GM19351 (cell line): ENCODE measurements around the gene ATG2B.

ENCODE experiments used
- ATAC-seq: cut with Tn5 transposase; IDR thresholded peaks from one replicate; pipeline ENCODE4 v1.9.1; 2021; ENCODE audit warnings: mild to moderate bottlenecking, moderate library complexity; ENCODE audit not compliant: unreplicated experiment

The ATG2B gene

GRCh38 chr14:96272777-96273473 is 90.2 kb downstream of the ATG2B start:
- ATAC-seq, result no peak

DNA sequence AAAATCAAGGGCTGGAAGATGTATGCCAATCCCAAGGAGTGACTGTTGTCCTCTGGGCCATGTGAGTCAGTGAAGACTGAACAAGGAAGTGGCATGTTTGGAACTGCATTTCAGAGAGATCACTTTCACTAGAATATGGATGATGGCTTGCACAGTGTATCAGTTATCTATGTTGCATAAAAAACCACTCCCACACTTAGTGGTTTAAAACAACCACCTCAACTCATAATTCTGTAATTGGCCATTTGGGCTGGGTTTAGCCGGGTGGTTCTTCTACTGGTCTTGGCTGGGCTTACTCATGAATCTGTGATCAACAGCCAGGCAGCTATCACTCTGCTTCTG is 91.7 kb downstream of the ATG2B start:
- no peak for ATAC-seq

DNA sequence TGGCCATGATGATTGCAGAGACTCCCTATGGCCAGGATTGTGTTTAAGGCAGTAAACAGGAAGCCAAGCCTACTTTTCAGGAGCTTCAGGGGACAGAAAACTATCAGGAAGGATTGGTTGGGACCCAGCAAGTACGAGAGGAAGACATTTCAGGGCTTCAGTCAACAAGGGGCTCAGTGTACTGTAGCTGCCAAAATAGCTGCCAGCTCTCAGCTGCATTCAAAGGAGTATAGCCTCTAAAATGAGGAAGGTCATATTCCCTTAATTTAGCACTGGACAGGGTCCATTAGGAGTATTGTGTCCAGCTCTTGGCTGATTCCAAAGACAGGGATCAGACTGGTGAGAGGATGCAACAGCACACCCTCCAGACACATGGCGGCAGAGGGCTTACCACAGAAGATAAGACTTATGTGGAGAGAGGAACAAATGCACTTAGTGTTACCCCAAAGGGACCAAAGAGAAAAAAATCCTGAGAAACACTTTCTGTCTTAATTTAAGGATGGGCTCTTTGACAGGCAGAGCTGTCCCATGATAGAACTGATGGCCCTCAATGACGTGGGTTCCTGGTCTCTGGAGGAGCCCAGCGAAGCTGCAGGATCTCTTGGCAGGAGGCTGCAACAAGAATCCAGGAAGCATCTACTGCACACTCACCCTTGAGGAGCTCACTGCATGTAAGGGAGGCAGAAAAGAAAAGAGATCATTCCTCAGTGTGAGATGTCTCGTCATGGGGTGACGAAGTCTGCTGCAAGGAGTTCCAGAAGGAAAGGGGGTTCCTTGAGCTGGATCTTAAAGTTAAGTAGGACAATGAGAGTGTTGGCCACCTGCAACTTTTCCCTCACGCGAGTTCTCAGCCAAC is 92.3 kb downstream of the ATG2B start:
- ATAC-seq, result no peak

GRCh38 chr14:96269359-96269710 is 93.8 kb downstream of the ATG2B start:
- no peak for ATAC-seq

GRCh38 chr14:96268431-96269358 is 94.4 kb downstream of the ATG2B start:
- ATAC-seq, result no peak

GRCh38 chr14:96267916-96268315 is 95.2 kb downstream of the ATG2B start:
- ATAC-seq, result no peak

DNA sequence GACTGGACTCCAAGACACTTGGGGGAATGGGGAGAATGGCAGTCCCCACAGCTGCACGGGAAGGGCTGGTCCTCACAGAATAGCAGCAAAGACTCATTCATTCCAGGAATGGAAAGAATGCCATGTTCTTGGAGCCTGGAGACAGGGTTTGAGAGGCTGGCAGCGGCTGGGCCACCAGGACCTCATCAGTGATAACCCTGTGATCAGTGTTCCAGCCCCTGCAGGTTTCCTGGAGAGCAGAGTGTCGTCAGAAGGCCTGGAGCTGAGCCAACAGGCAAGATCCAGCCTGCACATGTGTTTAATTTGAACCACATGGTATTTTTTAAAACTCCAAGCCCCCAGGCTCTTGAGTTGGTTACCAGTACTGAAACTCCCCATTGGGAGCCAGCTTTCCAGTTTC is 95.8 kb downstream of the ATG2B start:
- no peak for ATAC-seq

DNA sequence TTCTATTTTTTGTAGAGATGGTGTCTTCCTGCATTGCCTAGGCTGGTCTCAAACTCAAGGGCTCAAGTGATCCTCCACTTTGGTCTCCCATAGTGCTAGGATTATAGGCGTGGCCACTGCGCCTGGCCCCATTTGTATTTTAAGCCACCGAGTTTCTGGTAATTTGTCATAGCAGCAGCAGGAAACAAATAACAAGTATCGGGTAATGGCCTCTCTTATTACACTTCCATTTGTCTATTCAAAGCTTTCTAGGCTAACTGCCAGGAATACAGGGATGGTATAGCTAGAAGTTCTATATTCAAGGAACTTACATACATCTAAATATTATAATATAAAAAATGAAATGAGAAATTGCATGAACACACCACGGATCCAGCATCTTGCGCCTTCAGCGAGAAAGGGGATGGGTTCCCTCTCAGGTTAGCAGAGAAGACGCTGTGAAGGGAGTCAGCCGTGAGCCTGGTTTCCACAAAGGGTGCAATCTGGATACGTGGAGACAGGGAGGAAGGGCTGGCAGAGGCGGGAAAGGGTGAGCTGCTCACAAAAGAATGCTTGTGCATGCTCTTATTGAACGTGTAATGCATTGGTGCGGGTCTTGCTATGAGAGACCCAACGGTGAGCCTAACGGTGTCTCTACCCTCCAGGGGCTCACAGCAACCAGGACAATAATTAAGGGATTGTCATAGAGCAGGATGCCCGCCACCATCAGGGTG is 97.6 kb downstream of the ATG2B start:
- ATAC-seq, result no peak

DNA sequence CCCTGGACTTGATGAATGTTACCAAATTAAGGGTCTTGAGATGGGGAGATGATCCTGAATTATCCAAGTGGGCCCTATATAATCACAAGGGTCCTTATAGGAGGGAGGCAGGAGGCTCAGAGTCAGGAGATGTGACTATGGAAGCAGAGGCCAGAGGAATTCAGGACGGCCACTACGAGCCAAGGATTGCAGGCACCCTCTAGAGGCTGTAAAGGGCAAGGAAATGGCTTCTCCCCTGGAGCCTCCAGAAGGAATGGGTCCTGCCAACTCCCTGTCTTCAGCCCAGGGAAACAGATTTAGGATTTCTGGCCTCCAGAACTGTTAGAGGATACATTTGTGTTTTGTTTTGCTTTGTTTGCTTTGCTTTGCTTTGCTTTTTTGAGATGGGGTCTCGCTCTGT is 98.3 kb downstream of the ATG2B start:
- no peak for ATAC-seq

GRCh38 chr14:96264200-96264553 is 99.0 kb downstream of the ATG2B start:
- no peak for ATAC-seq

DNA sequence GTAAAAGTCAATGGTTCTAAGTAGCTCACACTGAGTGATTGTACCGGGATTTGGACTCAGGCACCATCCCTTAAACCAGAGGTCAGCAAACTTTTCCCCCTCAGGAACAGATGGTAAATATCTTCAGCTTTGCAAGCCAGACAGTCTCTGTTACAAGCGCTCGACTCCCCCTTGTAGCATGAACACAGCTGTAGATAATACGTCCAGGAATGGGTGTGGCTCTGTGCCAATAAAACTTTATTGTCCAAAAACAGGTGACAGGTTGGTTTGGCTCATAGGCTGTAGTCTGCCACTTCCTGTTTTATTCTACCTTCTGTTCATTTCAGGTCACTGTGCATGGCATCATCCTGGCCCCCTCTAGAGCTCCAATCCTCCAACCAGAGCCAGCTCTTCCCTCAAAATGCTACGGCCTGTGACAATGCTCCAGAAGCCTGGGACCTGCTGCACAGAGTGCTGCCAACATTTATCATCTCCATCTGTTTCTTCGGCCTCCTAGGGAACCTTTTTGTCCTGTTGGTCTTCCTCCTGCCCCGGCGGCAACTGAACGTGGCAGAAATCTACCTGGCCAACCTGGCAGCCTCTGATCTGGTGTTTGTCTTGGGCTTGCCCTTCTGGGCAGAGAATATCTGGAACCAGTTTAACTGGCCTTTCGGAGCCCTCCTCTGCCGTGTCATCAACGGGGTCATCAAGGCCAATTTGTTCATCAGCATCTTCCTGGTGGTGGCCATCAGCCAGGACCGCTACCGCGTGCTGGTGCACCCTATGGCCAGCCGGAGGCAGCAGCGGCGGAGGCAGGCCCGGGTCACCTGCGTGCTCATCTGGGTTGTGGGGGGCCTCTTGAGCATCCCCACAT is 99.6 kb downstream of the ATG2B start:
- no peak for ATAC-seq

GRCh38 chr14:96261772-96262655 is 101.1 kb downstream of the ATG2B start:
- no peak for ATAC-seq

DNA sequence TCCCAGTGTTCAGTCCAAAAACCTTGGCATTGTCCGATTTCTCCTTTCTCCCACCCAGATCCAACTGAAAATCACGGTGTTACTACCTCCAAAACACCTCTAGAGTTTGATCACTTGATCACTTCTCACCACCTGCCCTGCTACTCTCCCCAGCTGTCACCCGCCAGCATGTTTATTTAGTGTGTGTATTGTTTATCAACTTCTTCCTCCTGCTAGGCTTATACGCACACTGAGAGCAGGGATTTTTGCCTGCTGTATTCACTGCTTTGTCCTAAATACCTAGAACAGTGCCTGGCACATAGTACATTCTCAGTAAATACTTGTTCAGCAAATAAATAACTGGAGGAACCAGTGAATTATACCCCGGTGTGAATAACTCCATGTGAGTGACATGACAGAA is 102.1 kb downstream of the ATG2B start:
- no peak for ATAC-seq

DNA sequence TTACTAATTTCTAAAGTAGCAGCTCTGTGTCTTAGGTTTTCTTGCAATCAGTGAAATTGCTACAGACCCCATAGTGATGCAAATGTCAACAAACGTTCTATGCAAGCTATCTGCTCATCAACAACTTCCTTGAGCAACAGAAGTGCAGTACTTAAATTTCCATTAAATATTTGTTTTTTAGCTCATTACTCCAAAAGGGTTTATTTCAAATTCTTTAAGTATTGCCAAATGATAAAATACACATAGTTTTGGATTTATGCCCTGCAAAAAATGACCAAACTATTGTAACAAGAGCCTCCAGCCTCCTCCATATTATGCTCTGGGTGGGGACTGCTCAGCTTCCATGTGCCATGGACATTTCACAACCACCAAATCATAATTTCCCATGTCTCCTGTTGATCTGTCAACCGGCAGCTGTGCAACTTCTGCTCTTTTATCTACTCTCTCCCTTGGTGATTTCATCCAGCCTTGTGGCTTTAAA is 102.8 kb downstream of the ATG2B start:
- ATAC-seq, result no peak

DNA sequence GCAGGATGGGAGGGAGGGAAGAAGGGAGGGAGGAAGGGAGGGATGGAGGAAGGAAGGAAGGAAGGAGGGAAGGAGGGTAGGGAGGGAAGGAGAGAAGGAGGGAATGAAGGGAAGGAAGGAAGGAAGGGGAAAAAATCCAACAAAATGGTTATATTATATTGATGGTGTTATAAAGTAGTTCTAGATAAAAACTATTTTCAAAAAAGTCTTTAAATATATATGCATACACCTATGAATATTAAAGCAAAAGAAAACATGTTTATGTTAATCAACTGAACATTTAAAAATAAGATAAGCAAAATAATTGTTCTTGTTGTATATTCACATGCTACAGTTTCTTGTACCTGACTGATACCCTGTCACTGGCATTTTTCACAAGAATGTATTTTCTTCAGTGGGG is 105.2 kb downstream of the ATG2B start:
- ATAC-seq, result no peak

- no peak for ATAC-seq
Measured at GRCh38 chr14:96257056-96257455, 106.1 kb downstream of the ATG2B start.

- ATAC-seq, result no peak
Measured at GRCh38 chr14:96256407-96256806, 106.7 kb downstream of the ATG2B start.

DNA sequence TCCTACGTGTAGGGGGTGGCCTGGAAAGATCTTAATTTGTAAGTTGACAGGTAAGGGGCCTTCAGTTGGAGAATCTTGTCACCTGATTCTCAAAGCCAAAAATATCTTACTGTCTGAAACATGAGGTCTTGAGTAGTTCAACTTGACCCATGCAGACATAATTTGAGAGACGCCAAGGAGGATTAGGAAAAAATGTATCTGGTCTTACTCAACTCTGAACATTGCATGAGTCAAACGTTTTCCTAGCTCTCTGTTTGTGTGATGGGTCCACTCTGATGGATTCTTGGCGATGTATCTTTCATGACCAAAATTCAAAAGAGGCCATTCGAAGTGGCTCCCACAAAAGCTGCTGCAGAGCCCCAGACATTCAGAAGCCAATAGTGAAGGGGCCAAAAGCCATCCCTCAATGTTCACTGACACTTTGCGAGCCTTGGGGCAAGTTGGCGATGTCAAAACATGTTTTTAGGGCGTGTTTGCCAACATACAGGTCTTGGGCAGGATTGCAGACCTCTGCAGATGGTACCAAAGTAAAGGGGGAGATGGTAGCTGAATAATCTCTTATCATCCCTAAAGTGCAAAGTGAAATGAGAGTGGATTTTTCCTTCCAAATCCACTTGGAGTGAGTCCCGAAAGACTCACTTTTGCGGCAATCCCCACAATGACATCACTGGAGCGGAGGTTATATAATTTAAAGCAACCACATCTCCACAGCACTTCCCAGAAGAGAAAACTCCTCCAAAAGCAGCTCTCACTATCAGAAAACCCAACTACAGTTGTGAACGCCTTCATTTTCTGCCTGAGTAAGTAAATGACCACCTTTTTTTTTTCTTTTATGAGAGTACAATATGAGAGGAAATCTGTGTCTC is 107.4 kb downstream of the ATG2B start, which contains the start of gene BDKRB1:
Gene BDKRB1 (plus strand): TSS at position 710 of the 866 bp plus-strand sequence. CDS start 7,473 bp downstream, outside the sequence.
- no peak for ATAC-seq
